Fibroblast of skin of right quadriceps (primary cell): ENCODE results near the gene LIG1.

Experiments used
- DNase-seq: peaks from one replicate; pipeline ENCODE4 v3.0.0-alpha.2; 2013

LIG1 gene

GRCh38 chr19:48169939-48170803, at the start of gene LIG1, which contains the start of gene ZSWIM9:
LIG1 (minus strand) TSS chr19:48170344; CDS start chr19:48165566, 4,778 bp downstream.
ZSWIM9 (plus strand) TSS chr19:48170680; CDS start chr19:48171803, 1,123 bp downstream.
- peak; percentile 97 for DNase-seq

GRCh38 chr19:48218997-48219396, 48.9 kb upstream of the LIG1 start:
- peak; percentile 50 for DNase-seq

- no peak for DNase-seq
Observed at GRCh38 chr19:48216933-48217332, 46.8 kb upstream of the LIG1 start.

- no peak for DNase-seq
Observed at GRCh38 chr19:48213959-48214358, 43.8 kb upstream of the LIG1 start.

- DNase-seq = no peak
Observed at GRCh38 chr19:48210005-48210404, 39.9 kb upstream of the LIG1 start.

- no peak for DNase-seq
Observed at GRCh38 chr19:48206397-48207093, 36.4 kb upstream of the LIG1 start.

GRCh38 chr19:48203794-48204628, 33.9 kb upstream of the LIG1 start:
- DNase-seq = peak; percentile 95

GRCh38 chr19:48203222-48203793, 33.2 kb upstream of the LIG1 start:
- no peak for DNase-seq

GRCh38 chr19:48196933-48197665, 27.0 kb upstream of the LIG1 start:
- DNase-seq = no peak

GRCh38 chr19:48196321-48196763, 26.2 kb upstream of the LIG1 start:
- no peak for DNase-seq

GRCh38 chr19:48194844-48195830, 25.0 kb upstream of the LIG1 start:
- no peak for DNase-seq

GRCh38 chr19:48194041-48194843, 24.1 kb upstream of the LIG1 start:
- DNase-seq = no peak

GRCh38 chr19:48192750-48193149, 22.6 kb upstream of the LIG1 start:
- DNase-seq = no peak

GRCh38 chr19:48190885-48191284, 20.7 kb upstream of the LIG1 start:
- no peak for DNase-seq

- peak; percentile 42 for DNase-seq
Observed at GRCh38 chr19:48190288-48190884, 20.2 kb upstream of the LIG1 start.

- DNase-seq = no peak
Observed at GRCh38 chr19:48186541-48186991, 16.4 kb upstream of the LIG1 start.

GRCh38 chr19:48186015-48186414, 15.9 kb upstream of the LIG1 start:
- DNase-seq = no peak

GRCh38 chr19:48183356-48183755, 13.2 kb upstream of the LIG1 start:
- DNase-seq = no peak

- DNase-seq = no peak
Observed at GRCh38 chr19:48182434-48182833, 12.3 kb upstream of the LIG1 start.
